Measurements from ENCODE around the gene NRG2. TPM values are rescaled to one million over a fixed set of nuclear protein-coding genes. Genes with fewer than 3 reads are reported as not detected.

Gene NRG2
- total RNA-seq, 1 donor: under 0.01 TPM

DNA sequence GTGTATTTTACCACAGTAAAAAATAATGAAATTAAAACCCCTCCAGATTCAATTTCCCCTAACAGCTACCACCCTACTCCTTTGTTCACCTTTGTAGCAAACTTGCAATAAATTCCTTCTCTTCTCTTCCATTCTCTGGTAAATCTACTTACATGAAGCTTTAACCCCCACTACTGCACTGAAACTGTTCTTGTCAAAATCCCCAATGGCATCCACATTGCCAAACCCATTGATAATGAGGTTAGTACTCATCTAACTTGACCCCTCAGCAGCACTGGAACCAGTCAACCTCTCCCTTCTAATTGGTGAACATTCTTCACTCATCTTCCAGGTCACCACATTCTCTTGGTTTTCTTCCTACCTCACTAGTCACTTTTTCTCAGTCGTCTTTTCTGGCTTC is 29.6 kb downstream of the NRG2 start:
- DNase-seq (ENCODE audit: low read depth in 2 of 3, low spot score in 2 of 3): no peak

DNA sequence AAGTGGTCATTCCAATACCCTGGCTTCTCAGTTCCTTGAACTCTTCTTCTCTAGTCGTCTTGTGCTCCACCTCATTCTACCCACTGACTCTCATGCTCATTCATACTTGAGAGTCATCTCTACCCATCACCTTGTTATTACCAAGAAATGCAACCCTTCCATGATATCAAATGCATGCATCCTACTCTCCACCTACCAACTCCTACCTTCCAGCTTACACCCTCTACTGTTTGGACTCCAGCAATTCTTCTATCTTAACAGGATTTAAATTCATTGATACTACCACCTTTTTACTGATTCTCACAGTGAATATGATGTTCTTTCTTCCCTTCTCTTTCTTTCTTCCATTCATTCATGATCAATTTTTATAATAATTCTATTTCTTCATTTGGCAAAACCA is 30.7 kb downstream of the NRG2 start:
- no peak for DNase-seq (ENCODE audit: low read depth in 2 of 3, low spot score in 2 of 3)

DNA sequence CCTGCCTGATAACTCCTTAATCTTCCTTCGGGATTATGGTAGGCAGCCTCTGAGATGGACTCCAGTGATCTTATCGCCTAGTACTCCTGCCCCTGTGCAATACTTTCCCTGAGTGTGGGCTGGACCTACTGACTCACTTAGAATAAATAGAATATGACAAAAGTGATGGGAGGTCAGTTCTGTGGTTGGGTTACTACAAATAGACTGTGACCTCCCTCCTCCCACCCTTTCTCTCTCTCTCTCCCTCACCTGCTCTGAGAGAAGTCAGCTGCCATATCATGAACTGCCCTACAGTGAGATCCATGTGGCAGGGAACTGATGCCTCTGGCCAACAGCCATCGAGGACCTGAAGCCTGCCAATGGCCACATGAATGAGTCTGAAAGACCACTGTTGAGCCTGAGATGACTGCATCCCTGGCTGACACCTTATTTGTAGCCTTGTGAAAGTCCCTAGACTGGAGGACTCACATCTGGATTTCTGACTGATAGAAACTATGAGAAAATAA is 31.7 kb downstream of the NRG2 start:
- DNase-seq (ENCODE audit: low read depth in 2 of 3, low spot score in 2 of 3): no peak

DNA sequence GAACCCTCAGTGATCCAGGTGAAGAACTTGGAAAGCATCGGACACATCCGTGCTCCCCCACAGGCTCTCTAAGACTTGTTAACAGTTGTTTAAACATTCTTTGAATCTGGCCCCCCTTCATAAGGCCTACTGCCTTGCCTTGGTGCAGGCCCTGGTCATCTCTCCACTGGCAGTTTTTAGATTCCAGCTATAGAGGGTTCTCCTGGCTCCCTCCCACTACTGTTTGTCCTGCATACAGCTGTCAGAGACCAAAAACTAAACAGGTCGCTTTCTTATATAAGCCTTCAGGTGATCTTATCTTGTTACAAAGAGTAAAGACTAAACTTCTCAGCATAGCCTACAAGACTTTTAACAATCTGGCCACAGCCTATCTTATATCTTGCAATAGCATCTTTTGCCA is 32.3 kb downstream of the NRG2 start:
- no peak for DNase-seq (ENCODE audit: low read depth in 2 of 3, low spot score in 2 of 3)

DNA sequence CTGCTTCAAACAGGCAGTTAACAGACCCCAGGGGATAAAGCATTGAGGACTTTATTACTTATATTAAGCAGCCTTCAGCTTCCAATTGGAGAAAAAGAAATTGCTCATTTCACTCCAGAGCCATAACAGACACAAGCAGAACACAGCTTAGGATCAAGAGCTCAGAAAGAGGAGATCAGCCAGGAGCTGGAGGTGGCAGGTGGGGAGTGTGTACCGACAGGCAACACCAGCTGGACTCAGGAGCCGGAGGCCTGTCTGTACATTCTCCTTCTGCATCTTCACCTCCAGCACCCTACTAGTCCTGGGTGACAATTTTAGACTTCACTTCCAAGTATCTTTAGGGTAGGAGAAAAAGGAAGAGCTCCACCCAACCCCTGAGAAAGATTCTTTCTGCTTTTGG is 35.8 kb downstream of the NRG2 start:
- no peak for DNase-seq (ENCODE audit: low read depth in 2 of 3, low spot score in 2 of 3)

DNA sequence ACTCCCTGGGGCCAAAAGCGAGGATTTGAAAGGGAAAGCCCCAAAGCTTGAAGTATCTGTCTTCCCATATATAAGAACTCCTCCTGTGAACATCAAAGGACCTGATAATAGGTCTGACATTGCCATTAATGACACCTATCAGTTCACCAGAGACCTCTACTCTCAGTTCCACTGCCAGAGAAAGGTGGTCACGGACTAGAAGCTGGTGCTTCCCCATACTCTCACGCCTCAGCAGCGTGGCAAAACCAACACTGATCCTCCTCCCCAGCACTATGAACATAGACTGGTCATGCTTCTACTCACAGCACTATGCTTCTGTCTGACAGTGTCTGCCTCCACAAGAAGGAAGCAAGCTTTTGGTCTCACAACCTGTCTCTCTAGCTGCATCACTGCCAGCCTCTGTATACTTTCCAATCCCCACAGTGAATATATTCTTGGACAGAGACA is 37.9 kb downstream of the NRG2 start:
- DNase-seq (ENCODE audit: low read depth in 2 of 3, low spot score in 2 of 3): no peak

DNA sequence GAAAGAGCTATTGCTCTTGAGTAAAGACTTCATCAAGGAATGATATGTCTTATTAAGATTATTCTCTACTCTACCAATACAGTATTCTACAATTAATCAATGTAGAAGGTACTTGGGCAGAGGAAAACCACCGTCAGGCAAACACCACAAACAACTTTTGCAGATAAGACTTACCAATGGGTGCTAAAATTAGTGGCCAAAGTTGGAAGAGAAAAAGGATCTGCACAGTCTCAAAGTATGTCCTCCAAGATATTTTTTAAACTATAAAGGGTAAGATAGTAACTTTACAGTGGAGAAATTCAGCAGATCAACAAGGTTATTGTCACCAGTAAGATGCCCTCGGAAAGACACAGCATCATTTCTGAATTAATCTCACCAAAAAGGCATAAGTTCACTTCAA is 38.9 kb downstream of the NRG2 start:
- no peak for DNase-seq (ENCODE audit: low read depth in 2 of 3, low spot score in 2 of 3)

DNA sequence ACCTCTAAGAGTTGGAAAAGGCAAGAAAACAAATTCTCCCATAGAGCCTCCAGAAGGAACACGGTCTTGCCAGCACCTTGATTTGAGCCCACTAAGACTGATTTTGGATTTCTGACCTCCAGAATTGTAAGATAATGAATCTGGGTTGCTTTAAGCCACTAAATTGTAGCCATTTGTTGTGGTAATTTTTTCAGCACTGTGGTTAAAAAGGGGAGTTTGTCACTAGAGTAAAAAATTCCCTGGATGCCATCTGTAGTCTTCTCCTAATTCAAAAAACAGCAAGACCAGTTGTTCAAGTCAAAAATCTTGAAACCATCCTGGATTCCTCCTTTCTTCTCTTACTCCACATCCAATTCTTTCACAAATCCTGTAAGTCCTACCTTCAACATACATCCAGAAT is 39.6 kb downstream of the NRG2 start:
- no peak for DNase-seq (ENCODE audit: low read depth in 2 of 3, low spot score in 2 of 3)

DNA sequence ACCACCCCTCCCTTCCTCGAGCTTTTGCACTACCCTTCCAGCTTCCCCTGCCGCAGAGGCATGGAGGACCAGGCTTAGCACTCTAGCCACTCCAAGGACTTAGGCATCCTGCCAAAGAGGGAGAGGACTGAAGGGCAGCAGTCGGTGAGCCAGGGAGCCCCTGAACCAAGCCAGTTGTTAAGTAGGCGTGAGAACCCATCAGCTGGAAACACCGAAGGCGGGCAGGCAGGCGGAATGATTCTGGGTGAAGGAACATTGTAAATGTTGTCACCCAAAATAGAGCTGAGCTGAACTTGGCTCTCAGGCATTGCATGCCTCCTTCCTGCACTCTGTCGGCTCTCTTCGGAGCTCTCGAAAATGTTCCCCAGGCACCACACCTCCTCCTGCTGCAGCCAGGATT is 42.8 kb downstream of the NRG2 start:
- DNase-seq (ENCODE audit: low read depth in 2 of 3, low spot score in 2 of 3): no peak

DNA sequence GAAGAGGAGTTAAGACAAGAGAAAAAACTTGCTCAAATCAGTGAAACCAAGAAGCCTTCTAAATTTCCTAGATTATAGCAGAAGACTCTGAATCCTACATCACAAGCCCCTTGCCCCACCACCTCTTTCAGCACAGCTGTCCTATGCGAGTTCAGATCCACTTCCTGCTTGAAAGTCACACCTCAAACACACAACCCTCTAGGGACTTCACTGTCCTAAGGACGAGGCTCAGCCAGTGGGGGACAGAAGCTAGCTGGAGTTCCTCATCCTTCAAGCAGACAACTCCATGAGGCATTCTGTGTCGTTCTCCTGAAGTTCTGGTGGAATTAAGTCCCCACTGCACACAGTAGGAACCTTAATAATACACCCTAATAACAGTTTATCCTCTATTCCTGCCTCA is 44.3 kb downstream of the NRG2 start:
- no peak for DNase-seq (ENCODE audit: low read depth in 2 of 3, low spot score in 2 of 3)

DNA sequence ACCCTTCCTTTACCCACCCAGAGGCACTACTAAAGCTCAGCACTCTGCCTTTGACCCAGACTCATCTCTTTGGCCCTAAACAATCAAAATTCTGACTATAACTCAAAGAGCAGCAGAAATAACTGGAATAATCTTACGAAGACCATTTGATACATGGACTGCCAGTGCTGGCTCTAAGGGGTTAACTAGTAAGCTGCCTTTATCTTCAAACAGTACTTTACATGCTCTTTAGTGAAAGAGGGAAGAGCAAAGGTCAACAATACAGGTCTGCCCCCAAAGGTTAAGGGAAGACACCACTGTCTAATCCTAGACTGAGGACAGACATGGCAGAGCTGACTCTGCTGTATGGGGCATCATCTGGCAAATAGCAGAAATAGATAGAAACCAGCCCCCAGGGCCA is 45.8 kb downstream of the NRG2 start:
- DNase-seq (ENCODE audit: low read depth in 2 of 3, low spot score in 2 of 3): no peak

DNA sequence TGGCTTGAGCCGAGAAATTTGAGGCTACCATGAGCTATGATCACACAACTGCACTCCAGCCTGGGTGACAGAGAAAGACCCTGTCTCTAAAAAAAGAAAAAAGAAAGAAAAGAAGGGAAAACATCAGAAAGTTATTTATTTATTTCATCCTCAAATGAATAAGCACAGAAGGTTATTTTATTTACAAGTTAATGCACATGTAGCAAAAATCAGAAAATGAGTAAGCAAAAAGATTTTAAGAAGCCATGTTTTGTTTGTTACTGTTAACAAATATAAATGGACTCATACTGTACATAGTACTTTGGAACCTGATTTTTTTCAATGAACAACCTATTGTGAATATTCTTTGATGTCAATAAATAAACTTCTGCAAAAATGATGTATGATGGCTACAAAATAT is 47.2 kb downstream of the NRG2 start:
- no peak for DNase-seq (ENCODE audit: low read depth in 2 of 3, low spot score in 2 of 3)

DNA sequence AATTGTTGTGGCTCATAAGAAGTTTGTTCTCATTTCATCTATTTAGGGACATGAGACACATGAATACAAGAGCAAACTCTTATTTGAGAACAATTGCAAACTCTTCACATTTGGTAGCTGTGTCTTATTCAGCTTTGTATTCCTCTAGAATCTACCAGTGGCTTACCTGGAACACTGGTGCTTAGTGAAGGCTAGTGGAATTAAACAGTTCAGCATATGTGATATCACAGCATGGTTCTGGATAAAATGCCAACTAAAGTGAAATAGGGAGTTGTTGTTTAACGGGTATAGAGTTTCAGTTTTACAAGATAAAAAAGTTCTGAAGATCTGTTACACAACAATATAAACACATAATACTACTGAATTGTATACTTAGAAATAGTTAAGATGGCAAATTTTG is 48.9 kb downstream of the NRG2 start:
- DNase-seq (ENCODE audit: low read depth in 2 of 3, low spot score in 2 of 3): no peak

DNA sequence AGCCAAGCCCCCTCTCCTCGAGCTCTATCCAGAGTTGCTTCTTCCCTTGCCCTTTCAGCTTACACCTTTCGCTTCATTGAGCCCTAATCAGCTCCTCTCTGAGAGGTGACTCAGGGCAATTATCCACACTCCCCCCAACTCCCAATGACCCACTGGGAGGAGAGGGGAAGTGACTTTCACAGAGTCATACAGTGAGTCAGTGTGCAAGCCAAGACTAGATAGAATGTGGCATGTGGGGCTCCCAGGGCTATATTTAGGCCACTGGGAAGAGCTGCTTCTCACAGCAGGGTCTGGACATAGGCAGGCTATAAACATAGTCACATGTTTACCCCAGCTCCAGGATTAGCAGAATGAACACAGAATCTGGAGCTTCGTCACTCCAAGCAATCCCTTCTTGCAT is 57.4 kb downstream of the NRG2 start:
- DNase-seq (ENCODE audit: low read depth in 2 of 3, low spot score in 2 of 3): peak in 1 of 3 donors; percentile 7

DNA sequence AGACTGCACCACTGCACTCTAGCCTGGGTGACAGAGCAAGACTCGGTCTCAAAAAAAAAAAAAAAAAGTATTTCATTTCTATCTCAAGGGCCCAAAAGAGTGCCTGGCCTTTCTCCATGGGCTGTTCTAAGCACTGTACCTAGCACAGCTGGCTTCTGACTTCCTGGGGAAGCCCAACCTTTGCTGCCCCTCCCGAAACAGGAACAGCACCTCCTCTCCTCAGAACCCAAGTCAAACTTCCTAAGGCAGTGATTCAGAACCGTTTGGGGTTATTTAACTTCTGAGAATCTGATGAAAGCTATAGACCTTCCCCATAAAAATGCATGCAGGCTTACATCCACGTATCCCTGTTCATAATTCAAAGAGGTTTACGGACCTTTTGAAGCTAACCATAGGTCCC is 57.8 kb downstream of the NRG2 start:
- peak in 1 of 3 donors; percentile 4 for DNase-seq (ENCODE audit: low read depth in 2 of 3, low spot score in 2 of 3)

DNA sequence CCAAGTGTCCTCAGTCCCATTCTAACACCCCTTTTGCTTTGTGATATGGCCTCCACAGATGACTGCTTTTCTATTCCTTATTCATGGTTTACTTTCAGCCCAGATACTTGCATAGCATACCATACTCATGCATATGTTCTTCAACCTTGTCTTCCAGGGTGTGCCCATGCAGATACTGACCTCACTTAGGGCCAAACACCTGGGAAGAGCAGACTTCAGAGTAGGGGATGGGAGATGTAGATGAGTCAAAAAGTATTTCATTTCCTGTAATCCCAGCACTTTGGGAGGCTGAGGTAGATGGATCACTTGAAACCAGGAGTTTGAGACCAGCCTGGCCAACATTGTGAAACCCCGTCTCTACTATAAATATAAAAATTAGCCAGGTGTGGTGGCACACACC is 58.3 kb downstream of the NRG2 start:
- no peak for DNase-seq (ENCODE audit: low read depth in 2 of 3, low spot score in 2 of 3)

DNA sequence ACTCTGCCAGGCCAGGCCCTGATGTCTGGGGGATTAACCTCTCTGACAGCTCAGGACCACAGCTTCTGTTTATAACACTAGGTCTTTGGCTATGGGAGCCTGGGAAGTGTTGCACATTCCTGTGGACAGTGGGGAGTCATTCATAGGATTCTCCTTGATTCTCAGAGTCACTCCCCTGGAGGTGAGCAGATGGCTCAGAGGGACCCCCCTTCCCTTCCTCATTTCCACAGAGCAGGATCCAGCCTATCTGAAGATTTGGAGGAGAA is 60.2 kb downstream of the NRG2 start:
- no peak for DNase-seq (ENCODE audit: low read depth in 2 of 3, low spot score in 2 of 3)

DNA sequence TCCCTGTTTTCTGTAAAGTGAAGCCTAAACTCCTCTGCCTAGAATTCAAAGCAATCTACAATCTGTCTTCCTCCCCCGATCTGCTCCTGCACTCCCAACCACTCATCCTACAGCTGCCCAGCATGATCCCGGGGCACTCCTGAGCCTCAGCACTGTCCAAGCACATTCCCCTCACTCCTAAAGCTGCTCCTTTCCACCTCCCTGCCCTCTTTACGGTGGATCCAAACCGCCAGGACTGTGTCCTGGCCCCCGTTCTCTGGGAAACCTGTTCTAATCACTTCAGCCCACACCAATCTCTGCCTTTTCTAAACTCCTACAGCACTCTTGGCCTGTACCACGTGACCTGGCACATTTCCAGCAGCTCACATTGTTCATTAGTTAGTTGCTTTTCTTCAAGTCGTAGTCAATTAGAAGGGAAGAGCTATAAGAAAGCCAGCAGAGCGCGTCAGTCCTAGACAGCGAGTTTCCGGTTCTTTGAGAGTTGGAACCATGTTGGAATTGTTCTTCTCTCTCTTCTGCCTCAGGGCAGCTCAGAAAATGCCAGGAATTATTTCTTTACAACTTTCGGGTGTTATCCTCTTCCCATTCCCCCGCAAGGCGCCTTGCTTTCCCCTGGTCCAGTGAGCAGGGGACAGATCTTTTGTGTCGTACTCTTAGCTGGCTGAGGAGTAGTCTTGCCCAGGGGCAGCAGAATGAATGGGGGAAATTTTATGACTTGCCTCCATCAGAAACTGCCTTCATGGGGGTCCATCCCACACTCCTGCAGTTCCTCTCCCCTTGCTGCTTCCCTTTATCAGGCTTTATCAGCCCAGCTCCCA is 60.7 kb downstream of the NRG2 start:
- DNase-seq (ENCODE audit: low read depth in 2 of 3, low spot score in 2 of 3): no peak

DNA sequence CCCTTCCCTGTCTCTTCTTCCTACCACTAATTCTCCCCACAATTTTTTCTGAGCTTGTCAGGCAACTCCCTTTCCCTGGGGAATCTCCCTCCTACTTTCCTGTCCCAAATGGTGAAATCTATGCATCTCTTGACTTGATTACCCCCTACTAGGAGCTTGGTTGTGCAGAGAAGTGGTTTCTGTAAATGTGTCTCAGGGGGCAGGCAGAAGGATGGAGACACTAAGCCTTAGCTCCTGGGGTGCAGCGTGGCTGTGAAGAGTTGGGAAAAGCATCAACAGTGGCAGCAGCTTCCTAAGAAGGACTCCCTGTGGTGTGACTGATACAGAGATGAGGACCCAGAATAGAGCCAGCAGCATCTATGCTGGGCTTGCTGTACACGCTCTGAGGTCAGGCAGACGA is 62.3 kb downstream of the NRG2 start:
- DNase-seq (ENCODE audit: low read depth in 2 of 3, low spot score in 2 of 3): no peak

DNA sequence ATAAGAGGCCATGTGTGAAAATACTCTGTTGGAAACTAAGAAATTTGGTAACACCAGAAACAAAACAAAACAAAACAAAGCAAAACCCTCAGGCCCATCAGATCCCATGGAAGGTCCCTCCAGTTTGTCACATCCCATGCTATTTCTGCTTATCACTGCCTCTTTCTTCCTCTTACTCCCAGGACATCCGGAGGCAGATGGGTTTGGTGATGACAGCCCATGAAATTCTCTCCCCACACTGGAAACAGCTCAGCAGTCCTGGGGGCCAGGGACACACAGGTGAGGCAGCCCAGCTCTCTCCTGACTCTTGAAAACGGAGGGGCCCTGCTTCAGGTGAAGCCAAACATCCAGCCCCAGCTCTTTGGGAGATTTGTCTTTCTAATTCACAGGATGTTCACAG is 63.2 kb downstream of the NRG2 start:
- DNase-seq (ENCODE audit: low read depth in 2 of 3, low spot score in 2 of 3): no peak

DNA sequence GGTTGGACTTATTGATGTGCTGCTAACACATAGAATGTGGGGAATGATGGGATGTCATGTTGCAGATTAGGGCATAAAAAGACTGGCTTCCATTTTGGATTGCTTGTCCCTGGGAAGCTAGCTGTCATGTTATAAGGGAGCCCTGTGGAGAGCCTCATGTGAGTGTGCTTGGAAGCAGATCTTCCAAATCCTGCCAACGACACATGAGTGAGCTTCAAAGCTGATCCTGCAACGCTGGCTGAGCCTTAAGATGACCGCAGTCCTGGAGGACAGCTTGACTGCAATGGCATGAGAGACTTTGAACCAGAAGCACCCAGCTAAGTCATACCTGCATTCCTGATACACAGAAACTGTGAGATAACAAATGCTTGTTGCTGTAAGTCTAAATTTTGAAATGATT is 63.6 kb downstream of the NRG2 start:
- no peak for DNase-seq (ENCODE audit: low read depth in 2 of 3, low spot score in 2 of 3)

DNA sequence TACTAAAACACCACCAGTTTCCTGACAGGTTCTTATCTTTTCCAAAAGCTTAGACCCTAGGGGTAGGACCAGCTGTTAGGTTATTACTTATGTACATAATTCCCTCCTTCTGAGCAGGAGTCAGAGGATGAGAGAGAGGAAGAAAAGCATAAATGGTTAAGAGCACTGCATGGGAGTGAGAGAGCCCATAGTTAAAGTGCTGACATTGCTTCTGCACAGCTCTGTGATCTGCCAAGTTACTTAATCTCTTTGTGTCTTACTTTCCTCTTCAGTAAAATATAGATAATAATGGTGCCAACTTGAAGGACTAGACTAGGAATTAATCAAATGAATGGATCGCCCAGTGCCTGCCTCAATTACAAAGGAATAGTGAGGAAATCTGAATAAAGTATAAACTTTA is 66.4 kb downstream of the NRG2 start:
- no peak for DNase-seq (ENCODE audit: low read depth in 2 of 3, low spot score in 2 of 3)

DNA sequence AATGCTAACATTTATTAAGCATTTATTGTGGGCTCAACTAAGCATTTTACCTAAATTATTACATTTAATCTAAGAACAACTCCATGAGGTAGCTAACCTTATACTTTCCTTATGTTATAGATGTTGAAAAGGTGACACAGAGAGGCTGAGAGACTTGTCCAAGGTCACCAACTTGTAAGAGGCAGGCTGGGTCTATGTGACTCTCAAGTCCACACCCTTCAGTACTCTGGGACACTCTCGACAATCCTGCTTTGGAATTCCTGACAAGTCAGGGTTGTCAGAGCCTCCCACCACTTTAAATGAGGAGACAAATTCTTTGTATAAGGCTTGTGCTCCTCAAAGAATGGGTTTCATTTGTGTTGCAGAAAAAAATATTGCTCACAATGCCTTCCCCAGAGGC is 67.2 kb downstream of the NRG2 start:
- no peak for DNase-seq (ENCODE audit: low read depth in 2 of 3, low spot score in 2 of 3)
